Tibial nerve (tissue), 4 donors: ENCODE data around the gene SLC24A5.

Experiments used
- EP300 ChIP-seq, 2 donors: sonication (generic); formaldehyde crosslinking; IDR thresholded peaks; one replicate each; pipeline ENCODE4 v1.6.1; 2017; ENCODE audit warnings: antibody characterized with exemption in 2 of 2, mild to moderate bottlenecking in 1 of 2
- POLR2A ChIP-seq, 2 donors: fragments of 450-650 bp; IDR thresholded peaks; one replicate each; pipeline ENCODE4 v1.6.1; 2017; ENCODE audit warnings: antibody characterized with exemption in 2 of 2, mild to moderate bottlenecking in 2 of 2, moderate library complexity in 2 of 2
- TF ChIP-seq, protein P1 (sequence below), 5 experiments: fragments of 200-600 bp in 3 of 5; fragments of 450-650 bp in 2 of 5; sonication (generic) in 3 of 5; IDR thresholded peaks; one replicate each; pipeline ENCODE4 v1.5.1; 2016 to 2019; ENCODE audit warnings: antibody characterized with exemption in 5 of 5, mild to moderate bottlenecking in 3 of 5, moderate library complexity in 2 of 5

DNA sequence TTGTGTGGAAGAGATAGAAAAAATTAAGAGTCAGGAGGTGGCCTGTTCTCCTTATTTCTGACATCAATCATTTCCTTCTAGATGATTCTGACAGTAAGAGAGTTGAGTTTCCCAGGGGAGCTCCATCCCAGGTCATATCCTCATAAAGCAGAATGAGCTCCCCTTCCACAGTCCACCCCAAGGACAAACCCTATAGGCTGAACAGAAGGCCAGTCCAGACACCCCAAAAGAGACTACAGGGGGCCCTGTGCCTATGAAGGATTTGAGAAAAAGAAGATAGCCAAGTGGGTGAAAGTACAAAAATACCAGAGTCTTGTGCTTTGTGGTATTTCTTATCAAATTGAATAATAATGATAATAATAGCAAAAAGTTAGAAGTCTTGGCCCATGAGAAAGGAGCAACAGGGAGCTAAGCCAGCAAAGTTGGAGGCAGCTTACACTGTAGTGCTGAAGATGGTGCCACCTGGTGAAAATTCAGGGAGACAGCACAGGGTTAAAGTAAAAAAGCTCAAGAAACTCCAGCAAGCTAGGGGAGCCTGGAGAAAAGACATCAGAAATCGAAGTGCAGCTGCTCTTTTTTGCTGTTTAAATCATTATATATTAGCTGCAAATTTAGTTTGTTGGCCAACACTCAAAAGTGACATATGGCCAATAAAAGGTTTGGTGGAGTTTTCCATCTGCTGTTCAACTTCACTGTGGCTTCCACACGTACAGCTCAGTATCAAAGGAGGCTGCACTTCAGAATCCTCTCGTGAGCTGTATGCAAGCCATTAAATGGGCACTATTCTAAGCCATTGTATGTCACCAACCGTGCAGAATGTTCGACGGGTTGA is 35.8 kb upstream of the SLC24A5 start:
- no peak for TF ChIP-seq EP300 (IDR thresholded peaks at IDR 0.05)
- TF ChIP-seq POLR2A (IDR thresholded peaks at IDR 0.05), result no peak
- TF ChIP-seq, protein P1, sequence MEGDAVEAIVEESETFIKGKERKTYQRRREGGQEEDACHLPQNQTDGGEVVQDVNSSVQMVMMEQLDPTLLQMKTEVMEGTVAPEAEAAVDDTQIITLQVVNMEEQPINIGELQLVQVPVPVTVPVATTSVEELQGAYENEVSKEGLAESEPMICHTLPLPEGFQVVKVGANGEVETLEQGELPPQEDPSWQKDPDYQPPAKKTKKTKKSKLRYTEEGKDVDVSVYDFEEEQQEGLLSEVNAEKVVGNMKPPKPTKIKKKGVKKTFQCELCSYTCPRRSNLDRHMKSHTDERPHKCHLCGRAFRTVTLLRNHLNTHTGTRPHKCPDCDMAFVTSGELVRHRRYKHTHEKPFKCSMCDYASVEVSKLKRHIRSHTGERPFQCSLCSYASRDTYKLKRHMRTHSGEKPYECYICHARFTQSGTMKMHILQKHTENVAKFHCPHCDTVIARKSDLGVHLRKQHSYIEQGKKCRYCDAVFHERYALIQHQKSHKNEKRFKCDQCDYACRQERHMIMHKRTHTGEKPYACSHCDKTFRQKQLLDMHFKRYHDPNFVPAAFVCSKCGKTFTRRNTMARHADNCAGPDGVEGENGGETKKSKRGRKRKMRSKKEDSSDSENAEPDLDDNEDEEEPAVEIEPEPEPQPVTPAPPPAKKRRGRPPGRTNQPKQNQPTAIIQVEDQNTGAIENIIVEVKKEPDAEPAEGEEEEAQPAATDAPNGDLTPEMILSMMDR (IDR thresholded peaks at IDR 0.05), result peak in 3 of 5 experiments; percentile 15 to 32 (median 26)
